Trophoblast cell (in vitro differentiated cells and primary cell): ENCODE measurements around the gene TOR1AIP2.
"Not testable (repeated sequence)": the region's sequence is repeated elsewhere in the genome, so short reads cannot be mapped to it uniquely, and the experiment has no call there.

Experiments used
- DNase-seq, 2 donors: peaks; one replicate each; pipeline ENCODE4 v3.0.0-alpha.2; 2016
- H2AFZ ChIP-seq: 2 replicates; pipeline ENCODE4 v1.6.1; 2013; ENCODE audit warnings: low read length, moderate library complexity, mild to moderate bottlenecking; ENCODE audit not compliant: insufficient read depth, poor library complexity
- H2AK5ac ChIP-seq: 2 replicates; pipeline ENCODE4 v1.6.1; 2013; ENCODE audit warnings: mild to moderate bottlenecking, low read length
- H2BK120ac ChIP-seq: 2 replicates; pipeline ENCODE4 v1.6.1; 2013; ENCODE audit warnings: low read length, mild to moderate bottlenecking, moderate library complexity; ENCODE audit not compliant: insufficient read depth, poor library complexity
- H2BK12ac ChIP-seq: 2 replicates; pipeline ENCODE4 v1.6.1; 2013; ENCODE audit warnings: mild to moderate bottlenecking, low read length, moderate library complexity
- H2BK5ac ChIP-seq: 2 replicates; pipeline ENCODE4 v1.6.1; 2013; ENCODE audit warnings: low read length, low read depth, moderate library complexity, mild to moderate bottlenecking; ENCODE audit not compliant: poor library complexity
- H3K14ac ChIP-seq: 2 replicates; pipeline ENCODE4 v1.6.1; 2013; ENCODE audit warnings: mild to moderate bottlenecking, low read length
- H3K18ac ChIP-seq: 2 replicates; pipeline ENCODE4 v1.6.1; 2013; ENCODE audit warnings: mild to moderate bottlenecking, low read length
- H3K23ac ChIP-seq: 2 replicates; pipeline ENCODE4 v1.6.1; 2013; ENCODE audit warnings: low read length
- H3K27ac ChIP-seq: 2 replicates; pipeline ENCODE4 v1.5.1; 2013; ENCODE audit warnings: low read depth, mild to moderate bottlenecking, inconsistent platforms, low read length, moderate library complexity
- H3K27me3 ChIP-seq: 2 replicates; pipeline ENCODE4 v1.6.1; 2013; ENCODE audit warnings: inconsistent platforms, mild to moderate bottlenecking, low read length, moderate library complexity; ENCODE audit not compliant: insufficient read depth
- H3K36me3 ChIP-seq, 2 experiments: 1 replicate in 1 of 2; 2 replicates in 1 of 2; pipeline ENCODE4 v1.6.1; 2013; ENCODE audit warnings: low read length in 2 of 2, mild to moderate bottlenecking in 2 of 2, moderate library complexity in 1 of 2; ENCODE audit not compliant: insufficient read depth in 2 of 2, control insufficient read depth in 1 of 2
- H3K4ac ChIP-seq: 2 replicates; pipeline ENCODE4 v1.6.1; 2013; ENCODE audit warnings: low read depth, mild to moderate bottlenecking, low read length, moderate library complexity
- H3K4me1 ChIP-seq, 2 experiments: 1 replicate in 1 of 2; 2 replicates in 1 of 2; pipeline ENCODE4 v1.6.1; 2013; ENCODE audit warnings: low read length in 2 of 2, mild to moderate bottlenecking in 2 of 2, moderate library complexity in 1 of 2; ENCODE audit not compliant: insufficient read depth in 2 of 2, control insufficient read depth in 1 of 2
- H3K4me2 ChIP-seq: 2 replicates; pipeline ENCODE4 v1.6.1; 2013; ENCODE audit warnings: inconsistent platforms, mild to moderate bottlenecking, low read length, moderate library complexity
- H3K4me3 ChIP-seq: 2 replicates; pipeline ENCODE4 v1.5.1; 2013; ENCODE audit warnings: mild to moderate bottlenecking, low read depth, low read length, inconsistent platforms
- H3K79me1 ChIP-seq: one replicate; pipeline ENCODE4 v1.6.1; 2013; ENCODE audit warnings: low read length
- H3K79me2 ChIP-seq: 2 replicates; pipeline ENCODE4 v1.6.1; 2013; ENCODE audit warnings: low read length, mild to moderate bottlenecking; ENCODE audit not compliant: control insufficient read depth, insufficient read depth, poor library complexity
- H3K9ac ChIP-seq: 2 replicates; pipeline ENCODE4 v1.6.1; 2013; ENCODE audit warnings: mild to moderate bottlenecking, low read length
- H3K9me3 ChIP-seq: 2 replicates; pipeline ENCODE4 v1.6.1; 2013; ENCODE audit warnings: low read depth, mild to moderate bottlenecking, control low read depth, inconsistent platforms, low read length; ENCODE audit not compliant: insufficient read depth
- H4K12ac ChIP-seq: 2 replicates; pipeline ENCODE4 v1.6.1; 2013; ENCODE audit warnings: low read depth, mild to moderate bottlenecking, low read length, moderate library complexity
- H4K8ac ChIP-seq: 2 replicates; pipeline ENCODE4 v1.6.1; 2013; ENCODE audit warnings: low read depth, mild to moderate bottlenecking, low read length, moderate library complexity
- H4K91ac ChIP-seq: one replicate; pipeline ENCODE4 v1.6.1; 2013; ENCODE audit warnings: low read depth, mild to moderate bottlenecking, low read length, moderate library complexity
- WGBS: extraction: QIAGEN DNeasy Blood & Tissue Kit; methylation state at CpG from one replicate; pipeline ENCODE4 v1.1.7; 2013; ENCODE audit warnings: missing lambda C conversion rate; ENCODE audit not compliant: insufficient read length, insufficient coverage; ENCODE audit errors: extremely low coverage; 5-methylcytosine and 5-hydroxymethylcytosine counted together

TOR1AIP2 gene

DNA sequence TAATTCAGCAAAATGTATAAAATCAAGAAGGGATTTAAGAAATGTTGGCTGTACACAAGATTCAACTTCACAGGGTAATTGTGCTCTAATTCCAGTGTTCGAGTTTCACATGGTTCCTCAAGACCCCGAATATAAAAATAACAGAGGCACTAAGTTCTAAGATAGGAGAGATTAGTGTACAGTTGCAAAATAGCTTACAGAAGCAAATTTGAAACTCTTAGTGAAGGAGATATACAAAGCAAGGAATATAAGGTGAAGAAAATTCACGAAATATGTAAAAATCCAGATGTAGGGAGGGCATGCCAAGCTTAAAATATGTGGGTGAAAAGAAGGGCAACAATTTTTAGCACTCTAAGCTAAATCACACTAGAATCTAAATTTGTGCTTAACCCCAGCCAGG lies 29.4 kb downstream of the TOR1AIP2 start:
- Histone ChIP-seq H4K12ac (no peak overlapping the region), H3K9me3 (no peaks in the 10 kb centered on the region), H4K91ac (no peak overlapping the region), H4K8ac (no peak overlapping the region), H3K18ac (no peak overlapping the region), H3K9ac (no peak overlapping the region), H3K4me3 (no peak overlapping the region), H3K79me1 (no peaks in the 10 kb centered on the region), H3K4me1 (no peaks in the 10 kb centered on the region), H3K79me2 (no peaks in the 10 kb centered on the region), H2BK5ac (no peak overlapping the region), H3K36me3 (peaks cover 24 to 30% of the 10 kb centered on the region in 2 experiments), H3K27me3 (no peaks in the 10 kb centered on the region), H2BK120ac (no peak overlapping the region), H3K4ac (no peak overlapping the region), H2AFZ (no peak overlapping the region), H3K14ac (no peak overlapping the region), H3K4me2 (no peak overlapping the region), H2BK12ac (no peak overlapping the region), H2AK5ac (no peak overlapping the region), H3K27ac (no peak overlapping the region), H3K23ac (no peak overlapping the region)
- no CpG with 5 or more reads among the region's 3 CpGs for WGBS
- no peak for DNase-seq

DNA sequence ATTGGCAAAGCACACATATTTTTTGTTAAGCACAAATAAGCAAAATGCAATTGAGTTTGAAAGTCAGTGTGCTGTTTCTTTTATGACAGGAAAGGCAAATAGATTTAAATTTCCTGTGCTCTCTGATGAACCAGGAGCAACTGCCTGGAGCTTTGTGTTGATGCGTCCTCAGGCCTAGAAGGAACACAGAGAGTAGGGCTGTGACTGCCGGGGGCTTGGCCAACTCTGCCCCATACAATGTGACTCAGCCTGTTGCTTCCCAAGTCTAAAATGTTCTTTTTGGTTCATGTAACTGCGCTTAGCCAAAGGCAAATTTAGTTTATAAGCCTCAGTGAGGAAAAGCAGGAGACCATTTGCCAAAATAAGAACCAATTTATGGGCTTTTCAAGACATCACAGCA lies 37.5 kb downstream of the TOR1AIP2 start:
- H4K12ac ChIP-seq: no peak overlapping the region
- peaks cover 3% of the 10 kb centered on the region for H3K79me1 ChIP-seq
- H4K8ac ChIP-seq: no peak overlapping the region
- H2BK5ac ChIP-seq: no peak overlapping the region
- H4K91ac ChIP-seq: no peak overlapping the region
- H3K36me3 ChIP-seq: peaks cover 8 to 9% of the 10 kb centered on the region in 2 experiments
- no peak overlapping the region for H3K23ac ChIP-seq
- no peak overlapping the region for H3K14ac ChIP-seq
- peaks cover 9 to 11% of the 10 kb centered on the region in 2 experiments for H3K4me1 ChIP-seq
- H3K4me2 ChIP-seq: no peak overlapping the region
- no peak overlapping the region for H2BK12ac ChIP-seq
- H2AFZ ChIP-seq: no peak overlapping the region
- peak in 1 of 2 donors; percentile 5 for DNase-seq
- no peak overlapping the region for H3K4me3 ChIP-seq
- H2BK120ac ChIP-seq: no peak overlapping the region
- no peaks in the 10 kb centered on the region for H3K79me2 ChIP-seq
- no peaks in the 10 kb centered on the region for H3K27me3 ChIP-seq
- H3K9me3 ChIP-seq: no peaks in the 10 kb centered on the region
- H2AK5ac ChIP-seq: no peak overlapping the region
- no peak overlapping the region for H3K9ac ChIP-seq
- no CpG with 5 or more reads among the region's 3 CpGs for WGBS
- peak overlapping the region; percentile 16 for H3K27ac ChIP-seq
- no peak overlapping the region for H3K4ac ChIP-seq
- no peak overlapping the region for H3K18ac ChIP-seq

DNA sequence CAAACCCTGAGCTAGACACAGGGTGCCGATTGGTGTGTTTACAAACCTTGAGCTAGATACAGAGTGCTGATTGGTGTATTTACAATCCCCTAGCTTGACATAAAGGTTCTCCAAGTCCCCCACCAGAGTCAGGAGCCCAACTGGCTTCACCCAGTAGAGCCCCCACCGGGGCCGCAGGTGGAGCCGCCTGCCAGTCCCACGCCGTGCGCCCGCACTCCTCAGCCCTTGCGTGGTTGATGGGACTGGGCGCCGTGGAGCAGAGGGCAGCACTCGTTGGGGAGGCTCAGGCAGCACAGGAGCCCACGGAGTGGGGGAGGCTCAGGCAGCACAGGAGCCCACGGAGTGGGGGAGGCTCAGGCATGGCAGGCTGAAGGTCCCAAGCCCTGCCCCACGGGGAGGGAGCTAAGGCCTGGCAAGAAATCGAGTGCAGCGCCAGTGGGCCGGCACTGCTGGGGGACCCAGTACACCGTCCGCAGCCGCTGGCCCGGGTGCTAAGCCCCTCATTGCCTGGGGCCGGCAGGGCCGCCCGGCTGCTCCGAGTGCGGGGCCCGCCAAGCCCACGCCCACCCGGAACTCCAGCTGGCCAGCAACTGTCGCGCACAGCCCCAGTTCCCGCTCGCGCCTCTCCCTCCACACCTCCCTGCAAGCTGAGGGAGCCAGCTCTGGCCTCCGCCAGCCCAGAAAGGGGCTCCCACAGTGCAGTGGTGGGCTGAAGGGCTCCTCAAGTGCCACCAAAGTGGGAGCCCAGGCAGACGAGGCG lies 40.7 kb downstream of the TOR1AIP2 start:
- not testable (repeated sequence) for H3K27me3 ChIP-seq, H3K9ac ChIP-seq, H4K91ac ChIP-seq, H3K27ac ChIP-seq, H2BK12ac ChIP-seq, H3K9me3 ChIP-seq, H4K12ac ChIP-seq, H3K79me1 ChIP-seq, H3K4me2 ChIP-seq, H3K23ac ChIP-seq, DNase-seq, H4K8ac ChIP-seq, H3K36me3 ChIP-seq, H3K4me3 ChIP-seq, H2AFZ ChIP-seq, H3K79me2 ChIP-seq, H2AK5ac ChIP-seq, H2BK120ac ChIP-seq, H3K14ac ChIP-seq, H2BK5ac ChIP-seq, H3K18ac ChIP-seq, H3K4ac ChIP-seq
- no CpG with 5 or more reads among the region's 38 CpGs for WGBS
- peaks cover 9 to 11% of the 10 kb centered on the region in 2 experiments for H3K4me1 ChIP-seq

DNA sequence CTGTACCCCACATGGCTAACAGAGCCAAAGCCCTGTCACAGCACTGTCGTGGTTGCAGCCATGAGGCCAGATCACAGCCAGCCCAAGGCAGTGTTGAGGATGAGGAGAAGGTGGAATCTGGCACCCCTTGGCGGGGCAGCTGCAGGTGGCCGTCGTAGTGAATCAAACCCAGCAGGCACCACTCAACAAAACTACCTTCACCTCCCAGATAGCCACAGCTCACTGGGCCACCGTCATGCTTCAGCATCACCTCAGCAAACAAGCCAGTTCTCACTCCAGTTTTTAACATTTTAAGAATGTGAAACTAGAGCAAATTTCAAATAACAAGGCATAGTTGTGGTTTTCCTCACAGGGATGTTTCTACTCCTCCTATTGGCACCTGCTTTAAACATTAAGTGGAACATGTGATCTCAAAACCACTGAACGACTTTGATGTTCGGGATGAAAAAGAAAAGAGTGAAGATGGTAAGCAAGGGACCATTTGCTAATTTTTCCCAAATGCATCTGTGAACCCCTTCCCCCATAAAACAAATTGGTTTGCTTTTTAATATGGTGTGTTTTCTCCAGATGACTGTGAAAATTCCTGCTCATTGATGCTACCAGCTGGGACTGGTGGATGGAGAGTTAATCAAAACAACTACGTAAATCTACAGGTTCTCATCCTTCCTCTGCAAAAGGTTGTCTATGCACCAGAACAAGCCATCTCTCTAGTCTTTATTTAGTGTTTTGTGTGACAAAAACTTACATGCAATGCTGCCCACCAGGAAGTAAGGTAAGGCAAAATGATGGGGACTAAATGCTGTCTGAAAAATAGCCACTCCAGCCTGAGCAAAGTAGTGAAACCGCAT lies 45.5 kb downstream of the TOR1AIP2 start:
- Histone ChIP-seq H3K9ac (no peak overlapping the region), H2BK5ac (no peak overlapping the region), H2BK120ac (no peak overlapping the region), H3K27me3 (no peaks in the 10 kb centered on the region), H4K91ac (no peak overlapping the region), H3K14ac (no peak overlapping the region), H2AFZ (no peak overlapping the region), H3K4me2 (no peak overlapping the region), H3K36me3 (peaks cover 0 to 2% of the 10 kb centered on the region in 2 experiments), H3K23ac (no peak overlapping the region), H3K4me1 (no peaks in the 10 kb centered on the region), H3K27ac (no peak overlapping the region), H3K4ac (no peak overlapping the region), H3K79me2 (no peaks in the 10 kb centered on the region), H3K9me3 (no peaks in the 10 kb centered on the region), H4K8ac (no peak overlapping the region), H3K18ac (no peak overlapping the region), H2BK12ac (no peak overlapping the region), H2AK5ac (no peak overlapping the region), H4K12ac (no peak overlapping the region), H3K79me1 (no peaks in the 10 kb centered on the region), H3K4me3 (no peak overlapping the region)
- peak; percentile 18 to 56 for DNase-seq
- no CpG with 5 or more reads among the region's 9 CpGs for WGBS
